OCI-LY7 (cell line): ENCODE results near the gene EIF4H.

Experiments
- EZH2phosphoT487 ChIP-seq: fragments of 200-600 bp; sonication (generic); IDR thresholded peaks from 2 replicates; pipeline ENCODE4 v1.6.1; 2018; ENCODE audit warnings: low read depth, borderline replicate concordance, mild to moderate bottlenecking, mixed run types, antibody characterized with exemption, low read length, moderate library complexity, mixed read lengths
- TF ChIP-seq, protein P1 (sequence below): fragments of 200-600 bp; sonication (generic); conservative IDR thresholded peaks from 2 replicates; pipeline ENCODE4 v1.5.1; 2014; ENCODE audit warnings: mild to moderate bottlenecking, antibody characterized with exemption, low read length, moderate library complexity, mixed read lengths

DNA sequence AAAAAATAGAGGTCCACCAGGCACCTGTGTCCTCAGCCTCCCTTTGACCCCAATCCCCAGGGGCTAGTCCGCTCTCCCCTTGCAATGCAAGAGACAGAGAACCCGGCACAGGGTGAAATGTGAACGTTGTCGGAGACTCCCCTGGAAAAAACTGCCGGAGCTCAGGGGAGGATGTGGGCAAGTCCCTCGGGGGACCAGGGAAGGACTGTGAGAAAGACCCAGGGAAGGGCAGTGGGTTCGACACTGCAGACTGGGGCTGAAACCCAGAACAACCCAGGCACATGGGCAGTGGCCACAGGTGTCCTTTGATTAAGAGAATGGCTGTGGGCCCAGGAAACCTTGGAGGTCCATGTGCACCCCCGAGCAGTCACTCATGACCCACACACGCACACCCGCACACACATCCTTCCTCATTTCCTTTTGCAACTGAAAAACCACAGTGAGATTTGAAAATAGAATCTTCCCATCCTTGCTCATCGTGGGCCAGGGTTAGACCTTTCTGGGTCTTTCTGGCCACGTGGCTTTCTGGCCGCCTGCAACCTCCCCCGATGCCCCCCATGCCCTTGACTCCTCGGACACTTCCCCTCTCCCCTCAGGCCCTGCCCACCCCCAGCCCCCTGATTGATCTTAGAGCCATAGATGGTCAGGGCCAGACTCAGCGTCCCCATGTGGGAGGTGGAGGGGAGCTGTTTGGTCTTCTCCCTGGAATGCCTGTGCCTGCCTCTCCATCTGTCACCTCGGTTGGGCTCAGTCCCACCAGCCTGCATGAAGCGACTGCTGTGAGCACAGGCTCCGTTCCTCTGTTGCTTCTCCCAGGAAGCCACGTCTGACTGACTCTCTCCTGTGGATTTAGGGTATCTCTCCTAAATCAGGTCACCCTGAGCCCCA lies 43.5 kb downstream of the EIF4H start:
- TF ChIP-seq, protein P1, sequence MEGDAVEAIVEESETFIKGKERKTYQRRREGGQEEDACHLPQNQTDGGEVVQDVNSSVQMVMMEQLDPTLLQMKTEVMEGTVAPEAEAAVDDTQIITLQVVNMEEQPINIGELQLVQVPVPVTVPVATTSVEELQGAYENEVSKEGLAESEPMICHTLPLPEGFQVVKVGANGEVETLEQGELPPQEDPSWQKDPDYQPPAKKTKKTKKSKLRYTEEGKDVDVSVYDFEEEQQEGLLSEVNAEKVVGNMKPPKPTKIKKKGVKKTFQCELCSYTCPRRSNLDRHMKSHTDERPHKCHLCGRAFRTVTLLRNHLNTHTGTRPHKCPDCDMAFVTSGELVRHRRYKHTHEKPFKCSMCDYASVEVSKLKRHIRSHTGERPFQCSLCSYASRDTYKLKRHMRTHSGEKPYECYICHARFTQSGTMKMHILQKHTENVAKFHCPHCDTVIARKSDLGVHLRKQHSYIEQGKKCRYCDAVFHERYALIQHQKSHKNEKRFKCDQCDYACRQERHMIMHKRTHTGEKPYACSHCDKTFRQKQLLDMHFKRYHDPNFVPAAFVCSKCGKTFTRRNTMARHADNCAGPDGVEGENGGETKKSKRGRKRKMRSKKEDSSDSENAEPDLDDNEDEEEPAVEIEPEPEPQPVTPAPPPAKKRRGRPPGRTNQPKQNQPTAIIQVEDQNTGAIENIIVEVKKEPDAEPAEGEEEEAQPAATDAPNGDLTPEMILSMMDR = no peak
- TF ChIP-seq EZH2phosphoT487 = no peak
